IPS-11a (cell line): ENCODE measurements around the gene DPPA5.

Source experiments
- H3K4me3 ChIP-seq: one replicate; pipeline ENCODE4 v1.5.1; 2013; ENCODE audit warnings: low read depth, low read length, control low read depth

The DPPA5 gene

DNA sequence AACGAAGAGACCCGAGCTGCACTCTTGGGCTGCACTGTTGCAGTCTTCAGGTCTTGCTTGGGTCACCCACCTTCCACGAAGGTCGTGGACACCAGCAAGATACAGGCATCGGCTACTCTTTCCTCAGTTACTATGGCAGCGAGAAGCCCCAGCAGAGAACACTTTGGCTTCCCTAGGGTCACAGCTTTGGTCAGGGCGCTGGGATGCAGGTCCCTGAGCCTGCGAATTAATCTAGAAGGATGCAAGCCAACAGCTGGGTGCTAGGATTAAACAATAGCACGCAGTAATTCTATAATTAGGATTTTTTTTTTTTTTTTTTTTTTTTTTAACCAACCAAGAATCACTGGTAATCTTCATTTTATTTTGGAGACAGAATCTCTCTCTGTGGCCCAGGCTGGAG, 10.5 kb upstream of the DPPA5 start:
- H3K4me3 ChIP-seq, result no peak overlapping the region

DNA sequence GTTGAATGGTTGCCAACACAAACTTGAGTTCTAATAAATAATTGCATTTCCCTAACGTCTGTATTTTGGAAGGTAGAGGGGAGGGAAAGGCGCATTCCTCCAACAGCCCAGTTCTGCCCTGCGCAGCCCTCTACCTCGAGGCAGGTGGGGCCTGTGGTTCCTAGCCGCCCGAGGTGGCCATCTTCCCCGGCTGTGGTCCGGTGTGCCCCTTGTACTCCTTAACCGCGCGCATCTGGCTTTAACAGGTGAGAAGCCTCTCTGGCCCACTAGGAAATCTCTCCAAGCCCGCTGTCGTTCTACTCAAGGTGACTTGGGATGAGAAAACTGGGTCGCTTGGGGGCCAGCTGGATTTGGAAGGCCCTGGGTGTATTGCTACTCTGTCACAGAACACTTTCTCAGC, 10.0 kb upstream of the DPPA5 start:
- H3K4me3 ChIP-seq, result no peak overlapping the region

DNA sequence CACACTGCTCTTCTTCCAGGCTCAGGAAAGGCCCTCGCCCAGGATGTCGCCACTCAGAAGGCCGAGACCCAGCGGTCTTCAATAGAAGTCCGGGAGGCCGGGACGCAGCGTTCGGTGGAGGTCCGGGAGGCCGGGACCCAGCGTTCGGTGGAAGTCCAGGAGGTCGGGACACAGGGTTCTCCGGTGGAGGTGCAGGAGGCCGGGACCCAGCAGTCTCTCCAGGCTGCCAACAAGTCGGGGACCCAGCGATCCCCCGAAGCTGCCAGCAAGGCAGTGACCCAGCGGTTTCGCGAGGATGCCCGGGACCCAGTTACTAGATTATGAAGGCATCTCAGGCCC, 9.4 kb upstream of the DPPA5 start:
- H3K4me3 ChIP-seq, result no peak overlapping the region

- no peak overlapping the region for H3K4me3 ChIP-seq
These were observed 8.9 kb upstream of the DPPA5 start for GRCh38 chr6:73362869-73363536.

DNA sequence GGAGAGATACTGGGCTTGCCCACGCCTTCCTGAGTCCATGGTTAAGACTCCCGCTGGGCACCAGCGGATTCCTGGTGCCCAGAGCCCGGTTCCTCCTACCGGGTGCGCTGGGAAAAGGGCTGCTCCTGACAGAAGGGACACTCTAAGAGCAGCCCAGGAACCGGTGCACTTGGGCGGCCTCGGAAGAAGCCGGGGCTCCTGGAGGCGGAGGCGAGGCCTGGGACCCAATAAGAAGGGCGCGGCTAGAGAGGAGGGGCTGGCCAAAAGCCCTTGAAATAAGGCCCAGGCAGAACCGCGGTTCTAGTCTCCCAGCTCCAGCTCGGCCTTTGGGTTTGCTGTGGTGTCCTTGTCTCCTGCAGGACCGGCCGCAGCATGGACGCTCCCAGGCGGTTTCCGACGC, 8.3 kb upstream of the DPPA5 start, which contains the start of gene KHDC3L:
Gene KHDC3L, plus strand, starts transcription at position 301 of the 400 bp plus-strand sequence. Its CDS starts 72 bp downstream, at position 373.
- H3K4me3 ChIP-seq, result no peak within 1 kb of the TSS

GRCh38 chr6:73349311-73349710, 4.8 kb downstream of the DPPA5 start:
- no peak overlapping the region for H3K4me3 ChIP-seq

GRCh38 chr6:73348550-73349204, 5.4 kb downstream of the DPPA5 start:
- H3K4me3 ChIP-seq, result no peak overlapping the region

- H3K4me3 ChIP-seq, result no peak overlapping the region
These were observed 10.9 kb downstream of the DPPA5 start for GRCh38 chr6:73343164-73343563.

DNA sequence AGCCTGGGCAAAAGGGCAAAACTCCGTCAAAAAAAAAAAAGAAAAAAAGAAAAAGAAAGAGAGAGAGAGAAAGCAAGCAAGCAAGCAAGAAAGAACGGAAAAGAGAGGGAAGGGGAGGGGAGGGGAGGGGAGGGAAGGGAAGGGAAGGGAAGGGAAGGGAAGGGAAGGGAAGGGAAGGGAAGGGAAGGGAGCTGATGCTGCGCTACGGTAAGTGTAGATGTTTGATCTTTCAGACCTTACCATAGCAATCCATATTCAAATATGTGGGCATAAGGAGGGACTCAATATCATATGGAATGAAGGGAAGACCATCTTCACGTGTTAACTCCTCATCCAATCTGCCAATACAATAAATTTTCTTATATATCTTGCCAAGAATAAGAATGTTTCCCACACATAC, 11.9 kb downstream of the DPPA5 start:
- H3K4me3 ChIP-seq, result no peak overlapping the region

DNA sequence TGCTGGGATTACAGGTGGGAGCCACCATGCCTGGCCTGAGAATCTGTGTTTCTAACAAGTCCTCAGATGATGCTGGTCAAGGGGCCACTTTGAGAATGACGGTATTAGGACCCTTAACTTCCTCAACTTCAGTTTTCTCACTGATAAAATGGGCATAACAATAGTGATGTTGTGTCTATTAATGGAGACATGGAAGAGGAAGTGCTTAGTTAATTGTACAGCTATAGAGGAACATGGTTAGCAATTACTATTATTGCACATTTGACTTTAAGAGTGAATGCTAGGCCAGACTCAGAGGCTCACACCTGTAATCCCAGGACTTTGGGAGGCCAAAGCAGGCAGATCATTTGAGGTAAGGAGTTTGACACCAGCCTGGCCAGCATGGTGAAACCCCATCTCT, 12.7 kb downstream of the DPPA5 start:
- H3K4me3 ChIP-seq, result no peak overlapping the region

DNA sequence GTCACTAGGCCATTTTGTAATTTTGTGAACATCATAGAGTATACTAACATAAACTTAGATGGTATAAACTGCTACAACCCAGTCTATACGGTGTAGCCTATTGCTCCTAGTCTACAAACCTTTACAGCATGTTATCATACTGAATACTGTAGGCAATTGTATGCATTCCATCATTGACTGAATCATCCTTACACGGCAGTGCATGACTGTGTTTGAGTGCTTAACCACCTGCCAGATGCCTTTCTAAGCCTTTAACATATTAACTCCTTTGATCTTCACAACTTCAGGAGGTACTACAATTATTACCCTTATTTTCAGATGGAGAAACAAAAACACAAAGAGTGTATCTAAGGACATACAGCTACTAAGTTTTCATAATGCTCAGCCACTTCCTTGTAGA, 14.0 kb downstream of the DPPA5 start:
- H3K4me3 ChIP-seq, result no peak overlapping the region

DNA sequence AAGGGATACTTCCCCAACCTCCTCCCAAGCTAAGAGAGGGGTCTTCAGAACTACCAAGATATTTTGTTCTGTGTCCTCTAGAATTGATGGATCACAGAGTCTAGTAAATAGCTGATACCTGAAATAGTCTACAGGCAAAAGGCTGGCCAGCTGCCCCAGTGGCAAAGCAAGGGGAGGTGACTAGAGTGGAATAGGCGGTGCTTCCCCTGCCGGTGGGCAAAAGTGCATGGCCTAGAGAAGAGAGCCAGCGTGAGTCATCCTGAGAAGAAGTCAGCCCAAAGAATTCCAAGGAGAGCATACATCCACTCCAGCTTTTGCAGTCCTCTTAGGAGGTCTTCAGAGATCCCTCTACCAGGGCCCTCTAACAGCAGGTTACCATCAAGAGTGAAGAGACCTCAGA, 14.7 kb downstream of the DPPA5 start:
- no peak overlapping the region for H3K4me3 ChIP-seq

DNA sequence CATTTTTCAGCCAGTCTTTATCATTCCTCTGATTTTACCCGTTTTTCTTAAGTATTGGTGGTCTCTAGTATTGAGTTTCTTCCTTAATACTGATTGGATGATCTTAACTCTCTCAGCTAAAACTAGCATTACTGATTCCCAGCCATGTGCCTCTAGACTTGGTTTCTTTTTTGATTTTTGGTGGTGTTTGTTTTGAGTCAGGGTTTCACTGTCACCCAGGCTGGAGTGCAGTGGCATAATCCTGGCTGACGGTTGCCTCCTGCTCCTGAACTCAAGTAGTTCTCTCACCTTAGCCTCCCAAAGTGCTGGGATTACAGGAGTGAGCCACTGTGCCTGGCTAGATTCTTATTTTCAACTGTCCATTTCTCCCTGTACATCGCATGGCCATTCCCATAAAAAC, 24.9 kb downstream of the DPPA5 start:
- no peak overlapping the region for H3K4me3 ChIP-seq

DNA sequence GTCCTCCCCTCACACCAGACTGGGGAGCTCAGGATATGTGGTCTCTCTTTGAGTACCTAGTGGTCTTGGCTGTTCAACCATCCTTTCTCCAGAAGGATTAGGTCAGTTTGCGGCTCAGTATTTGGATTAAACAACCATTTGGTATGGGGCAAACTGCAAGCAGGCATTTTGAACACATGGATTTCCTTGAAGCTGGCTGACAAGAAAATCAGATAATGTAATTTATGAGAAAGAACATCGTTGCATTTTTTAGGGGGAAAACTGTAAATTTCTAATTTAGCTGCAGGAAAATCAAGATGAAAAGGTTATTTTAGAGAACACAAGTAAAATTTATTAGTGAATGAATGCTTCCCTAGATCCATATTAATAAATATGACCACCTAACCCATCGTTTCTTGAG, 25.3 kb downstream of the DPPA5 start:
- H3K4me3 ChIP-seq, result no peak overlapping the region

GRCh38 chr6:73325656-73326055, 28.4 kb downstream of the DPPA5 start:
- no peak overlapping the region for H3K4me3 ChIP-seq

- H3K4me3 ChIP-seq, result no peak overlapping the region
These were observed 30.8 kb downstream of the DPPA5 start for GRCh38 chr6:73323323-73323722.

DNA sequence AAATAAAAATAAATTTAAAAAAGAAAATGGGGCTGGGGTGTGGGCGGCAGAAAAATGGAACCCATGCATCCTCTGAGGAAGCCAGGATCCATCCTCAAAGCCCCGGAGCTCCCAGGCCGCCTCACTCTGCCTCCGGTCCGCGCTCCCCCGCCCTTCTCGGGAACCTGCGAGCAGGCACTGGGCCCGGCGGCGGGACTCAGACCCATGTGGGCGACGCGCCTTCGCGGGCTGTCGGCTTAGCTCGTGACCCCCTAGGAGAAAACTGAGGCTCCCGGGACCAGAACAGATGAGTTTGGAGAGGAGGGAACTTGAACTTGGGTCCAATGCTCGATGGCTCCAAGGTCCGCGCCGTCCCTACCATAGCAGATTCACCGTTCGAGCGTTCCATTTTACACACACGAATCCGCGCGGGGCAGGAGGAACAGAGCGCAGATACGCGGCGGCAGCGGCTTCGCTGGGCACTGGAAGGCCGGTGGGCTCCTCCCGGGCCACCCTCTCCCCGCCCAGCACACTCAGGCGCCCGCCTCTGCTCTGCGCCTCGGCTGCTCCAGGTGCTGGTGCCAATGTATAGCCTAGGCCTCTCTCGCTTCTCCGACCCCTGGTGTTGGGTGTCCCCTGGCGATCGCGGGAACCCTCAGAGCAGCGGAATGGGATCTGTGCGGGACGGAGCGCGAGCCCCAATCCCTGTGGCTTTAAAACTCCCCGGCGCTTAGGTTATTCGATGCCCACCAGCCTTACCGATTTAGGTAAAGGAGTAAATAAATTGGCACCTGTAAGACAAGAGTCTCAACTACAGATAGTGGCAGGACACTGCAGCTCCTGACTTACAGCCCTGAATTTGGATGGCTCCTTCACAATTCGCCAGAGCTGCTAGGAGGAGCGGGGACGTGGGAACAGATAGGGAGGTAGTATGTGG, 39.2 kb downstream of the DPPA5 start:
- peak overlapping the region; percentile 4 for H3K4me3 ChIP-seq

GRCh38 chr6:73310503-73310845, 43.6 kb downstream of the DPPA5 start:
- peak overlapping the region; percentile 56 for H3K4me3 ChIP-seq

- peak overlapping the region; percentile 56 for H3K4me3 ChIP-seq
These were observed 44.1 kb downstream of the DPPA5 start for GRCh38 chr6:73309785-73310502.

GRCh38 chr6:73309535-73309784, 44.6 kb downstream of the DPPA5 start:
- peak overlapping the region; percentile 56 for H3K4me3 ChIP-seq

- peak overlapping the region; percentile 56 for H3K4me3 ChIP-seq
These were observed 45.2 kb downstream of the DPPA5 start for GRCh38 chr6:73308712-73309534.
